Neural progenitor cell (in vitro differentiated cells): ENCODE measurements around the gene TAF7L. TPM values are rescaled to one million over a fixed set of nuclear protein-coding genes. Genes with fewer than 3 reads are reported as not detected.

Experiments used
- DNase-seq: peaks from one replicate; pipeline ENCODE4 v3.0.0-alpha.2; 2016; ENCODE audit warnings: low spot score
- H2AFZ ChIP-seq: fragments of 200-600 bp; sonication (generic); replicated peaks from 2 replicates; pipeline ENCODE4 v1.6.1; 2016; ENCODE audit warnings: antibody characterized with exemption
- H3F3A ChIP-seq: fragments of 200-600 bp; sonication (generic); 2 replicates; pipeline ENCODE4 v1.6.1; 2016; ENCODE audit warnings: antibody characterized with exemption, low read depth
- H3K27ac ChIP-seq: fragments of 200-600 bp; sonication (generic); 2 replicates; pipeline ENCODE4 v1.5.1; 2016; ENCODE audit warnings: mild to moderate bottlenecking
- H3K27me3 ChIP-seq: fragments of 200-600 bp; sonication (generic); 2 replicates; pipeline ENCODE4 v1.6.1; 2016; ENCODE audit warnings: mild to moderate bottlenecking, moderate library complexity
- H3K36me3 ChIP-seq: fragments of 200-600 bp; sonication (generic); 2 replicates; pipeline ENCODE4 v1.5.1; 2016
- H3K4me1 ChIP-seq: fragments of 200-600 bp; sonication (generic); 2 replicates; pipeline ENCODE4 v1.6.1; 2016; ENCODE audit warnings: mixed run types
- H3K4me2 ChIP-seq: fragments of 200-600 bp; sonication (generic); 2 replicates; pipeline ENCODE4 v1.6.1; 2016
- H3K4me3 ChIP-seq: fragments of 200-600 bp; sonication (generic); 2 replicates; pipeline ENCODE4 v1.5.1; 2016
- H3K79me2 ChIP-seq: fragments of 200-600 bp; sonication (generic); 2 replicates; pipeline ENCODE4 v1.6.1; 2016; ENCODE audit warnings: low read depth
- H3K9ac ChIP-seq: fragments of 200-600 bp; sonication (generic); 2 replicates; pipeline ENCODE4 v1.6.1; 2016
- H3K9me3 ChIP-seq: fragments of 200-600 bp; sonication (generic); 2 replicates; pipeline ENCODE4 v1.5.1; 2016; ENCODE audit warnings: low read depth
- H4K20me1 ChIP-seq: fragments of 200-600 bp; sonication (generic); 2 replicates; pipeline ENCODE4 v1.6.1; 2016; ENCODE audit warnings: low read depth
- H3K27ac Mint-ChIP-seq: 3 replicates; pipeline ENCODE4 v1.8.0; 2021; ENCODE audit warnings: mixed read lengths
- H3K27me3 Mint-ChIP-seq: 2 replicates; pipeline ENCODE4 v1.8.0; 2022; ENCODE audit warnings: low read depth, mild to moderate bottlenecking, inconsistent platforms, moderate library complexity, mixed read lengths; ENCODE audit not compliant: insufficient read depth
- H3K36me3 Mint-ChIP-seq: 3 replicates; pipeline ENCODE4 v1.8.0; 2021; ENCODE audit warnings: mixed read lengths
- H3K4me1 Mint-ChIP-seq: 3 replicates; pipeline ENCODE4 v1.8.0; 2021; ENCODE audit warnings: mixed read lengths
- H3K4me3 Mint-ChIP-seq: 3 replicates; pipeline ENCODE4 v1.8.0; 2021; ENCODE audit warnings: mild to moderate bottlenecking, moderate library complexity, mixed read lengths
- H3K9me3 Mint-ChIP-seq: 3 replicates; pipeline ENCODE4 v1.8.0; 2020; ENCODE audit warnings: mixed read lengths
- CTCF ChIP-seq: fragments of 200-600 bp; sonication (generic); IDR thresholded peaks from 2 replicates; pipeline ENCODE4 v1.5.1; 2017; ENCODE audit warnings: antibody characterized with exemption, mild to moderate bottlenecking
- EZH2 ChIP-seq: fragments of 200-600 bp; sonication (generic); IDR thresholded peaks from 2 replicates; pipeline ENCODE4 v1.6.1; 2017; ENCODE audit warnings: antibody characterized with exemption, mild to moderate bottlenecking, moderate library complexity
- EZH2phosphoT487 ChIP-seq: fragments of 200-600 bp; sonication (generic); IDR thresholded peaks from 2 replicates; pipeline ENCODE4 v1.6.1; 2017; ENCODE audit warnings: antibody characterized with exemption
- small RNA-seq: library from RNA; depleted of rRNA; stranded (forward); fragments of <200 nt; gene quantifications from one replicate; pipeline ENCODE3, GENCODE V24; 2015
- total RNA-seq: library from RNA; depleted of rRNA; stranded (reverse); fragments of >200 nt; gene quantifications from 2 replicates; pipeline ENCODE4 v1.2.3, GENCODE V29; 2015; ENCODE audit warnings: low replicate concordance

TAF7L gene
- total RNA-seq, 1 donor from 2014 or later: not detected

GRCh38 chrX:101219116-101219863, 71.8 kb downstream of the TAF7L start, which contains the start of gene DRP2:
DRP2 (plus strand) TSS chrX:101219786; CDS start chrX:101231648, 11,862 bp downstream.
- H3K27me3 ChIP-seq: no peaks in the 10 kb centered on the region
- peak within 1 kb of the TSS; percentile 67 for H3K4me3 Mint-ChIP-seq
- no peaks in the 10 kb centered on the region for H3K9me3 Mint-ChIP-seq
- H4K20me1 ChIP-seq: no peaks in the 10 kb centered on the region
- no peaks in the 10 kb centered on the region for H3K36me3 Mint-ChIP-seq
- H3K27ac ChIP-seq: no peak within 1 kb of the TSS
- DNase-seq: peak; percentile 20
- no peak within 1 kb of the TSS for H3K9ac ChIP-seq
- H3F3A ChIP-seq: no peaks in the 10 kb centered on the region
- H3K4me1 Mint-ChIP-seq: peaks cover 13% of the 10 kb centered on the region
- no peaks in the 10 kb centered on the region for H3K79me2 ChIP-seq
- TF ChIP-seq CTCF: no peak
- no peak for TF ChIP-seq EZH2
- TF ChIP-seq EZH2phosphoT487: no peak
- no peaks in the 10 kb centered on the region for H3K27me3 Mint-ChIP-seq
- no peaks in the 10 kb centered on the region for H3K4me1 ChIP-seq
- H3K9me3 ChIP-seq: no peaks in the 10 kb centered on the region
- H3K4me3 ChIP-seq: no peak within 1 kb of the TSS
- peak within 1 kb of the TSS; percentile 87 for H2AFZ ChIP-seq
- H3K4me2 ChIP-seq: no peak within 1 kb of the TSS
- H3K36me3 ChIP-seq: no peaks in the 10 kb centered on the region
- H3K27ac Mint-ChIP-seq: peak within 1 kb of the TSS; percentile 72

Small RNAs within 50 kb of the gene (small RNA-seq; reads per million reads assigned to genes)
- not detected for gene RNU6-934P

Other genes with a start within 250 kb of the TAF7L start
- 11.3 and 11.5 TPM in 2 replicates for gene TRMT2B, start 239.2 kb downstream of the TAF7L start, total RNA-seq
- 12.3 and 14.1 TPM in 2 replicates for gene TMEM35A, start 212.5 kb downstream of the TAF7L start, total RNA-seq
- gene CENPI, start 193.1 kb downstream of the TAF7L start, total RNA-seq: 51.3 and 60.6 TPM in 2 replicates
- 1.4 and 2.2 TPM in 2 replicates for gene DRP2, start 71.5 kb downstream of the TAF7L start, total RNA-seq
- gene TIMM8A, start 57.4 kb upstream of the TAF7L start, total RNA-seq: 7.7 and 9.5 TPM in 2 replicates
- 0.03 TPM in 1 of 2 replicates, not detected in the other for gene BTK, start 94.9 kb upstream of the TAF7L start, total RNA-seq
- 2,927 and 6,478 TPM in 2 replicates for gene RPL36A, start 99.7 kb upstream of the TAF7L start, total RNA-seq
- gene GLA, start 116.6 kb upstream of the TAF7L start, total RNA-seq: 45.0 and 48.3 TPM in 2 replicates
- gene HNRNPH2, start 116.9 kb upstream of the TAF7L start, total RNA-seq: 64.5 and 93.3 TPM in 2 replicates
- 8.8 and 14.1 TPM in 2 replicates for gene ARMCX4, start 194.1 kb upstream of the TAF7L start, total RNA-seq